ENCODE results near the gene DIP2A. TPM values are rescaled to one million over a fixed set of nuclear protein-coding genes. Genes with fewer than 3 reads are reported as not detected.
"Not testable (repeated sequence)": the region's sequence is repeated elsewhere in the genome, so short reads cannot be mapped to it uniquely, and the experiment has no call there.

The DIP2A gene
- total RNA-seq, 6 experiments from 2014 or later: 20.0 to 24.1 (median 21.7) TPM

DNA sequence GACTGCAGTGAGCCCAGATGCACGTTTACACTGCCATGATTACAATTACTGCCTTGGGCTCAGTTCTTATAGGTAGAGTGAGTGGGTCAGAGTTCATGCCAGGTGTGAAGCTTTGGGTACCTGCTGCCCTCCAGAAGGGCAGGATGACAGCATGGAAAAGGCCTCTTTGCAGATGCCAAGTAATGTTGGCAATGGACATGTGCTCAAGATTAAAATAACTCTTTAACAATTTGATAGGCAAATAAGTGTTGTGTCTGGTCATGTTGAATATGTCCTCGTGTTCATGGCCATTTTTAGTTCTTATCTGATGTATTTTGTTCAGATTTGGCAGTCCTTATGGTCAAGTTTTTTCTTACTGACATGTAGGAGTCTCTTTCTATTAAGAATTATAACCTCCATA, 111.4 kb downstream of the DIP2A start:
- H3K27ac Mint-ChIP-seq: no peak overlapping the region
- no peak overlapping the region for H3K4me3 Mint-ChIP-seq
- H3K27me3 Mint-ChIP-seq (ENCODE audit: insufficient read depth): no peaks in the 10 kb centered on the region; the same call in 1 of the 2 replicates
- no peaks in the 10 kb centered on the region for H3K9me3 Mint-ChIP-seq
- no peak for DNase-seq
- H3K36me3 Mint-ChIP-seq (ENCODE audit: low read depth): peaks cover 67% of the 10 kb centered on the region
- no peak for TF ChIP-seq CTCF (IDR thresholded peaks at IDR 0.05)
- H3K4me1 Mint-ChIP-seq (ENCODE audit: low read depth): no peaks in the 10 kb centered on the region

- no peak for TF ChIP-seq CTCF (IDR thresholded peaks at IDR 0.05)
- Mint-ChIP-seq H3K9me3 (no peaks in the 10 kb centered on the region), H3K27me3 (ENCODE audit: insufficient read depth) (no peaks in the 10 kb centered on the region; the same call in 1 of the 2 replicates), H3K27ac (no peak overlapping the region), H3K36me3 (ENCODE audit: low read depth) (peaks cover 67% of the 10 kb centered on the region), H3K4me1 (ENCODE audit: low read depth) (no peaks in the 10 kb centered on the region), H3K4me3 (no peak overlapping the region)
- no peak for DNase-seq
Observed at GRCh38 chr21:46570631-46571030, 111.9 kb downstream of the DIP2A start.

DNA sequence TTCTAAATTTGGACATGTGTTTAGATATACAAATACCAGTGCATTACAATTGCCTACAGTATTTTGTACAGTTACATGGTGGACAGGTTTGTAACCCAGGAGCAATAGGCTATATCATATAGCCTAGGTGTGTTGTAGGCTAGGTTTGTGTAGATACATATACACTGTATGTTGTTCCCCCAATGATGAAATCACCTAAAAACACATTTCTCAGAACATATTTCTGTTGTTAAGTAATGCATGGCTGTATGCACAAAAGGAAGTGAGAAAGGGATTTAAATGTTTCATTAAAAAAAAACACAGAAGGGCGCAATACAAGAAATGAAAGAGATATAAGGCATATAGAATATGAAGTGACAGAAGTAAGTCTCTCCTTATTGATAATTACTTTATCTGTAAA, 114.2 kb downstream of the DIP2A start:
- DNase-seq: no peak
- no peaks in the 10 kb centered on the region for H3K4me1 Mint-ChIP-seq (ENCODE audit: low read depth)
- no peak overlapping the region for H3K4me3 Mint-ChIP-seq
- no peak overlapping the region for H3K27ac Mint-ChIP-seq
- peaks cover 11% of the 10 kb centered on the region for H3K9me3 Mint-ChIP-seq
- no peak for TF ChIP-seq CTCF (IDR thresholded peaks at IDR 0.05)
- H3K27me3 Mint-ChIP-seq (ENCODE audit: insufficient read depth): no peaks in the 10 kb centered on the region; the same call in none of the 2 replicates
- peaks cover 69% of the 10 kb centered on the region for H3K36me3 Mint-ChIP-seq (ENCODE audit: low read depth)

DNA sequence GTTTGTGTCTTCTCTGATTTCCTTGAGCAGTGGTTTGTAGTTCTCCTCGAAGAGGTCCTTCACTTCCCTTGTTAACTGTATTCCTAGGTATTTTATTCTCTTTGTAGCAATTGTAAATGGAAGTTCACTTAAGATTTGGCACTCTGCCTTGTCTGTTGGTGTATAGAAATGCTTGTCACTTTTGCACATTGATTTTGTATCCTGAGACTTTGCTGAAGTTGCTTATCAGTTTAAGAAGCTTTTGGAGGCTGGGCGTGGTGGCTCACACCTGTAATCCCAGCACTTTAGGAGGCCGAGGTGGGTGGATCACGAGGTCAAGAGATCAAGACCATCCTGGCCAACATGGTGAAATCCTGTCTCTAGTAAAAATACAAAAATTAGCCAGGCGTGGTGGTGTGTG, 119.1 kb downstream of the DIP2A start:
- H3K27me3 Mint-ChIP-seq (ENCODE audit: insufficient read depth); H3K27ac Mint-ChIP-seq; H3K4me3 Mint-ChIP-seq; H3K4me1 Mint-ChIP-seq (ENCODE audit: low read depth); DNase-seq: not testable (repeated sequence)
- peaks cover 81% of the 10 kb centered on the region for H3K36me3 Mint-ChIP-seq (ENCODE audit: low read depth)
- peaks cover 48% of the 10 kb centered on the region for H3K9me3 Mint-ChIP-seq

GRCh38 chr21:46579394-46579793, 120.7 kb downstream of the DIP2A start:
- H3K4me1 Mint-ChIP-seq (ENCODE audit: low read depth); H3K27ac Mint-ChIP-seq; DNase-seq; H3K27me3 Mint-ChIP-seq (ENCODE audit: insufficient read depth); H3K4me3 Mint-ChIP-seq: not testable (repeated sequence)
- Mint-ChIP-seq H3K9me3 (peaks cover 61% of the 10 kb centered on the region), H3K36me3 (ENCODE audit: low read depth) (peaks cover 84% of the 10 kb centered on the region)

- DNase-seq: no peak
- Mint-ChIP-seq H3K27me3 (ENCODE audit: insufficient read depth) (peaks cover 2% of the 10 kb centered on the region; the same call in 1 of the 2 replicates), H3K4me3 (no peak overlapping the region), H3K27ac (no peak overlapping the region), H3K4me1 (ENCODE audit: low read depth) (no peaks in the 10 kb centered on the region), H3K9me3 (peaks cover 81% of the 10 kb centered on the region), H3K36me3 (ENCODE audit: low read depth) (peaks cover 86% of the 10 kb centered on the region)
- no peak for TF ChIP-seq CTCF (IDR thresholded peaks at IDR 0.05)
Observed at GRCh38 chr21:46581780-46582307, 123.2 kb downstream of the DIP2A start.

Data from HFFc6 (cell line).